GM19035 (cell line): Measurements from ENCODE around the gene ZNF654.
"Not testable (repeated sequence)": the region's sequence is repeated elsewhere in the genome, so short reads cannot be mapped to it uniquely, and the experiment has no call there.

Source experiments
- ATAC-seq: cut with Tn5 transposase; IDR thresholded peaks from one replicate; pipeline ENCODE4 v1.9.1; 2021; ENCODE audit not compliant: unreplicated experiment

The ZNF654 gene

DNA sequence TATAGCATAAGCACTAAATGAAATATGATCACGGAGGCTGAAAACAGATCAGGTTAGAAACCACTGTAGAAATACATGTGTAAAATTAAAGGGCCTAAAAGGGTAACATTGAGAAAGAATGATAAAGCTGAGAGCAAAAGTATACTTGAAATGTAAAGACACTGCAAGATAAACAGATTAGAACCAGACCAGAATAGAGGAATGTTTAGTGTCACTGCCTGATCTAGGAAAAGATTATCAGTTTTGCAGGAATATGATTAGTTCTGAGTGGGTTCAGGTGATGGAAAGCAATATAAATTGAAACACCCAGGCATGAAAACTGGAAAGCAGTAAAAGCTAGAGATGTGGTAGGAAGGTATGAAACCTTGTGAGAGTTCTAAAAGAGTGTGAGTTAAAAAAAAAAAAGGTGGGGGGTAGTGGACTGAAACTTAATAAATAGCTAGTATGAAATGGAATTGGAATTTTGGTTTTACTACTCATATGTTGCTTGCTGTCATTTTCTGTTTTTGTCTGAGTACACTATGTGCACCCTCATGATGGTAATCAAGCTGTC, 74.7 kb downstream of the ZNF654 start:
- ATAC-seq: no peak

DNA sequence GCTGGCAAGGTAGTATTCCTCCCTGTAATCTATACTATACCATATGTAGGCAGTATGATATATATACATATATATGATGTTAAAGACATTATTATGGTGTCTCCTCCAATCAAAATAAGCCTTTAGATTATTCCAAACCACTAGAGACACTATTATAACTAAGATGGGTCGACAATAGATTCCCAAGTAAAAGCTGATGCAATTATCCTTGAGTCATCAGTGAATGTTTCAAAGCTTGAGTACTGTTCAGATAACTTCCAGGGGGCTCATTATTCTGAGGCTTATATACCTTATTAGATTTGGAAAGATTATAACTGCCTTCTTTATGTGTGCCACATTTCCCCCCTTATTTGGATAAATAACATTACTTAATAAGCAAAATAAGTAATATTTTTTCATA, 78.8 kb downstream of the ZNF654 start:
- no peak for ATAC-seq

DNA sequence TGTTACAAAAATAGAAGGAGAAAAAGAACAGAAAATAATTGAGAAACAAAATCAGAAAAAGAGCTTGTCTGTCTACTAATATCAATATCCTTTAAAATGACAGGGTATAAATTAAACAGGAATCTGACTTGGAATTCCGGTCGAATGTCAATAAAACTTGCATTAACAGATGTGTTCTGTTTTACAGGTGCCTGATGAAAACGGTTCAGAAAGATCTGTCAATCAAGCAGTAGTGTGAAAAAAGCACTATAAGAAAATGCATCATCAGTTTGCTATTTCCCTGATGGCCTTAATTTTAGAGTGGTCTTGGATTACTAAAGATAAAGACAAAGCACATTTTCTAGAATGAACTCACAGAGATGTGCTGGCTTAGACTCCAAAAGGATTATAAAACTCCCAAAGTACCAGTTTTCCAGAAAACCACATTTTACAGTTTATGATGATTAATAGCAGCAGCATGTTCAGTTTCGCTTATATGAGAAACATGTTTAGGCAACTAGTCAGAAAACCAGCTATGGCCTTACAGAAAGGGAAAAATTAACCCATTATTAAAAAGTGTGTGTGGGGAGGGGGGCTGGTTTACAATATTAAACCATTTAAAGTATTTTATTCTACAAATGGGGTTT, 82.5 kb downstream of the ZNF654 start:
- no peak for ATAC-seq

DNA sequence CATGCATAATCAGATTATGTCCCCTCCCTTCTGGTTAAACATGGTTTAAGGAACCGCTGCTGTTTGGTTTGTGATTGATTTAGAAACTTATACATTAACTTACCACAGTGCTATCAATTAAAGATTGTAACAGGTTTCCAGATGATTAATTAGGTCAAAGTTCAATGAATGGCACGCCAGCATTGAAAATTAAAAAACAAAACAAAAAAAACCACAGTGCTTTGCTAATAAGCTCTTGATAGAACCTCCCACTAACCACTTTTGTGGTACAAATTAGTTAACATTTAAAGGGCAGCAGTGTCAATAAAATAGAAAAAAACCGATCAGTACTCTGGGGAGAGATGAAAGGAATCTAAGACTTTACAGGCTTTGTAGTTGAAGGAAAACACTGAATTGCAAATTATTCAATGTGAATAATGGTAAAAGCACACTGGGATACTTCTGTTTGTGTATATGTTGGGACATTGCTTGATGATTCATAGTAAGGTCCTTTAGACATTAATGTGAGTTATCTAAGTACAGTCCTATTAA, 83.1 kb downstream of the ZNF654 start:
- no peak for ATAC-seq

DNA sequence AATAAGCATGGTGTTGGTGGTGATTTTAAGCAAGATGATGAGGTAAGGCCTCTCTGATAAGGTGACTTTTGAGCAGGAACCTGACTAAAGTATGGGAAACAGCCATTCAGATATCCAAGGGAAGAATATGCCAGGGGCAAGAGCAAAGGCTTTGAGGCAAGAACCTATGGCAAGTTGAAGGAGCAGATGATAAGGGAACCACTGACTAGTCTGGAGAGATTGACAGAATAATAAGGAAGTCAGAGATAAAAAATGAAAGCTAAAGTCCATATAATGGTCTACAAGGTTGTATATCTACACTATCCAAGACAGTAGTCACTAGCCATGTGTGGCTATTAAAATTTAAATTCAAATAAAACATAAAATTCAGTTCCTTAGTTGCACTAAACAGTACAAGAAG, 88.2 kb downstream of the ZNF654 start:
- no peak for ATAC-seq

DNA sequence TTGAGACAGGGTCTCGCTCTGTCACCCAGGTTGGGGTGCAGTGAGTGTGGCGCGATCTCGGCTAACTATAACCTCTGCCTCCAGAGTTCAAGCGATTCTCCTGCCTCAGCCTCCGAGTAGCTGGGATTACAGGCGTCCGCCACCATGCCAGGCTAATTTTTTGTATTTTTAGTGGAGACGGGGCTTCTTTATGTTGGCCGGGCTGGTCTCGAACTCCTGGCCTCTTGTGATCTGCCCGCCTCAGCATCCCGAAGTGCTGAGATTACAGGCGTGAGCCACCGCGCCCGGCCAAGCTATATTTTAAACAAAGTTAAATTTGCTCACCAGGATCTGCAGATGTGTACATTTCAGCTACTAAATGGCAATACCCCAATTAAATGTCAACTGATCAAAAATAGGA, 89.6 kb downstream of the ZNF654 start:
- ATAC-seq: no peak

DNA sequence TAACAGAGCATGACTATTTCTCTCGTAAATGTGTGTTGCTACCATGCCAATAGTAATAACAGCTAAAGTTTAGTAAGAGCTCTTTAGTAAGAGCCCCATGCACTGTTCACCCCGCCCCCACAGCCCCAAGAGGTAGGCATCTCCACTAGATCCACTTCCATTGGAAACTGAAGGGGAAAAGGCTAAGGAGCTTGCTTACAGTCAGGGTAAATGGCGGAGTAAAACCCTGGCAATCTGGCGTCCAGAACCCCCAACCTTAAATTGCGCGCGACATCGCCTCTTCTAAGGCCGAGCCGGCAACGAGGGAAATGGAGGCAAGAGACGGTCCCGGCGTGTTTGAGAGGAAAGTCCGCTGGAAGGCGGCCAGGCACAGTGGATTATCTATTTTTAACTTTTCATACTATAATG, 90.0 kb downstream of the ZNF654 start:
- ATAC-seq: peak; percentile 14

DNA sequence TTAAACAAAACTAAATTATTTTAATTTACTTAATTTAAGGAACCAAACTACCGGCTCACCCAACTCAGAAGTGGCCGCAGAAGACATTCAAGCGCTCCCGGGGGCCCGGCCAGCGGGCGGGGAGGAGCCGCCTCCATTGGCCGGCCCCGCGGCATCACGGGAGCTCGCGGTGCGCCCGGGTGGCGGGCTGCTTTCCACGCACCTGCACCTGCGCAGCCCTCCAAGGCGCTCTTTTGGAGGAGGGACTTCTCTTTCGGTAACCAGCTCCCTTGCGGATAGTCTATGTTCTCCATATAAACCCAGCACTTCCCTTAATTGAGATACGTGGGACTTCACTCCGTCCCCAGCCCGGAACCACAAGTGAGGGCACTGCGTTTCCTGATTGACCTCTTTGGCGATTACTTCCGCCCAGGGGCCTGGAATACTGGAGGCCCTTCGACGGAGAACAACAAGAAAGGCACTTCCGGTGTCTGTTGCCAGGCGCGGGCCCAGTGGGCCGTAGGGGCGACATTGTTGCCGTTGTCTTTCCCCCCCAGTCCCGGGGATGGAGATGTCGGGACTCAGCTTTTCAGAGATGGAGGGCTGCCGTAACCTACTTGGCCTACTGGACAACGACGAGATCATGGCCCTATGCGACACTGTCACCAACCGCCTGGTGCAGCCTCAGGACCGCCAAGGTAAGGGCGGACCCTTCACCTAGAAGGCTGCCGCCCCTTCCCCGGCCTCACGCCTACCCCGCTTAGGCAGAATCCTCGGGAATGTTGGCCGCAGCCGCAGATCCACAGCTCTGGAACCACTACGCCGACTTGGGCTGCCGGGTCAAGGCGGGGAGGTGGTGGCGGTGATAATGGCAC, 90.7 kb downstream of the ZNF654 start, which contains the start of gene C3orf38:
C3orf38 (plus strand) TSS at position 451 of the 854 bp plus-strand sequence; CDS start at position 545, 94 bp downstream.
- peak; percentile 78 for ATAC-seq

DNA sequence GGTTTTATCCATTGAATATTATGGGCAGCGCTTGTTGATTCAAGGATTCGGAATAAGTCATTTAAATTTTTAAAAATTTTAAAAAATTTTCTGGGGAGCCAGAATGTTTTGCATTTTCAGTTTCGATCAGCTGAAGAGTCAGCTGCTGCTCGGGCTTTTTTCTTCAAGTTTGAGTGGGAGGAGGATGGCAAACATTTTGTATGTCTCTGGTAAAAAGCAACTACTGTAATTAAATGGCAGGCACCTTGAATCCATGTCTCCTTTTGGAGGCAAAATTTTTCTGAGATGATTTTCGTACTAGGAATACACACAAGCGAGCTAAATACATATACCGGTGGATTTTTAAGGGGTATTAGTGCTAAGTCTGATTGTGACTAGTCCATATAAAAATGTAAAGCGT, 91.3 kb downstream of the ZNF654 start:
- ATAC-seq: peak; percentile 33

DNA sequence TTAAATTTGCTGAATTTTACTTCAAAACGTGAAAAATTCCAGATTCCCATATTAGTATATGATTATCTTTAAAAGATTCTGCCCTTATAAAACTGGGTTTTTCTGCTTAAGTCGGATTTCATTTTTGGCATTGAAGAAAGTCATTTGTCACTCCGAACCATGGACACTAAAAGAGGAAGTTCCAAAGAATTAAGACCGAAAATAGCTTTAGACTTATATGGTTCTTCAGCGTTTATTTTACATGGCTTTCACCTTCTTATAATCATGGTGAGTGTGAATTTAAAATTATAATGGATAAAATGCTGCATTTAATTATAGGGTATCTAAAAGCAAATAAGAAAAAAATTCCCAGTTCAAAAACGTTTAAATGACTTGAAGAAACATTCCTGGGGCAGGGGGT, 91.8 kb downstream of the ZNF654 start:
- ATAC-seq: no peak

DNA sequence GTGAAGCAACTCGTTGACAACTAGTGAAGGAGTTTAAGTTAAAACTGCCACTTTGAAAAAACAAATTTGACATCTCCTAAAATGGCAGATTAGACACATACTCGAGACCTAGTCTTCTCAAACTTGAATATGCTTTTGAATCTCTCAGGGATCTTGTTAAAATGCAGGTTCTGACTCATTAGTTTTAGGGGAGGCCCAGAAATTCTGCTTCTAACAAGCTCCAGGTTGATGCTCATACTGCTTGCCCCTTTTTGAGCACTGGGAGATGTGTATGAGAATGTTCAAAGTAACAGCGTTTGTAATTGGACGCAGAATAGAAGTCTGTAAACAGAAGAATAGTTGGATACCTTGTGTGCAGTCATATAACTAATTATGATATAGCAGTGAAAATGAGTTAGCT, 92.3 kb downstream of the ZNF654 start:
- no peak for ATAC-seq

DNA sequence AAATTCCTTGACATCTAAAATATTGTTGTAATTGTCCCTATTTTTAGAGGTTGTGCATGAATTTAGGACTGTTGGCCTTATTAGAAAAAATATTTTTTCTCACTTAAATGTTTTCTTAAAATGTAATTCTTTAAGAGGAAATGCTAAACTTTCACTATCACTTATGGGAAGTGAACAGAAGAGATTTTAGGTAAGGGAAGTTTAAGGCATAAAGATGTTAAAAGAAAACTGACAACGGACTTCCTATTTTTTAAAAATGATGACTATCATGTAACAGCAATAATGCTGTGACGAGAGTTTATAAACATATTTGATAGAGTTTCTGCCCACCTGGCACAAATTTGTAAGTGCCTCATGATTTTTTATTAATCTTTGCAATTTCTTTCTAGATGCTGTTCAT, 93.8 kb downstream of the ZNF654 start:
- ATAC-seq: no peak

DNA sequence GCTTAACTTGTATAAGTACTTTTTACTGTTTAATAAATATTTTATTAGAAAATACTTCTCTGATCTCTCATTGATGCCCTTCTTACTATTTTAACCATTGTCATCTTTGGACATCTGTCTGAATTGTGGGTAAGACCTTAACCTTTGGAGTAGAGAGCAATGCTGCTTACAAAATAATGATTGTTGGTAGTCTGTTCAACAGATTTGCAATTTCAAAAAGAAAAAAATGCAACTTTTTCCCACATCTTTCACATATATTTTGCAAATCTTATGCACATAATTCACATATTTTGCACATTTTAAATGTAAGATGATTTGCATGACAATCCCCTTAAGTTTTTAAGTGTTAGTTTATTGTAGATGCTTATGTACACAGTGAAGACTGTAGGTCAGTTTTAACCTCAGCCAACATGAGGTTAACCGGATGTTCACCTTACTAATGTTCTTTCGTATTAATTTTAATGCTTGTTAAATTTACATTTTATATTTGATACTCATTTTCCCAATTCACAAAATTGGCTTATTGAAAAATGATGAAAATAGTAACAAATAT, 107.4 kb downstream of the ZNF654 start:
- no peak for ATAC-seq

DNA sequence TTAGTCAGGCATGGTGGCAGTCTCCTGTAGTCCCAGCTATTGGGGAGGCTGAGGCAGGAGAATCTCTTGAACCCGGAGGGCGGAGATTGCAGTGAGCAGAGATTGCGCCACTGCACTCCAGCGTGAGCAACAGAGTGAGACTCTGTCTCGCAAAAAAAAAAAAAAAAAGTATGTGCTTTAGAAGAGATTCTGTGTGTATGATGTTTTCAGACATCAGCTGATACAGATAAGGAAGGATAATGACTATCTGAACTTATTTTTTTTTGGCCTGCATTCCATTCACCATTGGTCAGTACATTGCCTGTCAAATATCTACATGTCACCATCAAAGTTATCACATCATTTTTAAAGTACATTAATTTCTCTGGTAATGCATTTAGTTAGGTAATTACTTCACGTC, 108.1 kb downstream of the ZNF654 start:
- no peak for ATAC-seq

DNA sequence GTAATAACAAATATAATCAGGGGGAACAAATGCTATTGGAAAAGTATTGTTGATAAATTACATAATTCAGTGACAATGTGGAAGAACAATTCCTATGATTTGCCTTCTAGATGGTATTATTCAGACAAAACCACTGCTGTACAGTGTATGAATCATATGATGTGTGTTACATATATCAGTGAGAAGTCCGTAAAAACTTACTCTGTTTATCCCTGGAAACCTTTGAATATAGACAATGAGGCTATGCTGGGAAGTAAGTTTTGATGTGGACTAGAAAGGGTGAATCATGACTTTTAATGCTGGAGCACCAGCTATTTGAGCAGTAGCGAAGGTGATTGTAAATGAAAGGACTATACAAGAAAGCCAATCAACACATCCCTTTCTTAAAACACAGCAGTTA, 108.6 kb downstream of the ZNF654 start:
- ATAC-seq: no peak

DNA sequence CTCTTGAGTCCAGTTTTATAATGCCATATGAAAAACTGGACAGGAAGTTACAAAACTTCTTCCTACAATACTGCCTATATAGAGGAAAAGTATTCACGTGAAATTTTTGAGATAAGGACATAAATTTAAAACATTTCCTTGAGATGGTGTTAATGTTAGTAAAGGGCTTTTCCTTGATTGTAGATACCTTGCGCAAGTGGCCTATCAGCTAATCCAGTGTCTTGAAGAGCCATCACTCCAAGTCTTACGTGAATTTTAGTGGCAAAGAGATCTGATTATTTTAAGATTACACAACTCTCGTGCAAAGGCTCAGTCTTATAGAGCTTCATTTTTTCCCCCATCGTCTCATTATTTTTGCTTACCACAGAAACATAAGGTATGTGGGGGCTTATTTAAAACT, 109.1 kb downstream of the ZNF654 start:
- no peak for ATAC-seq

DNA sequence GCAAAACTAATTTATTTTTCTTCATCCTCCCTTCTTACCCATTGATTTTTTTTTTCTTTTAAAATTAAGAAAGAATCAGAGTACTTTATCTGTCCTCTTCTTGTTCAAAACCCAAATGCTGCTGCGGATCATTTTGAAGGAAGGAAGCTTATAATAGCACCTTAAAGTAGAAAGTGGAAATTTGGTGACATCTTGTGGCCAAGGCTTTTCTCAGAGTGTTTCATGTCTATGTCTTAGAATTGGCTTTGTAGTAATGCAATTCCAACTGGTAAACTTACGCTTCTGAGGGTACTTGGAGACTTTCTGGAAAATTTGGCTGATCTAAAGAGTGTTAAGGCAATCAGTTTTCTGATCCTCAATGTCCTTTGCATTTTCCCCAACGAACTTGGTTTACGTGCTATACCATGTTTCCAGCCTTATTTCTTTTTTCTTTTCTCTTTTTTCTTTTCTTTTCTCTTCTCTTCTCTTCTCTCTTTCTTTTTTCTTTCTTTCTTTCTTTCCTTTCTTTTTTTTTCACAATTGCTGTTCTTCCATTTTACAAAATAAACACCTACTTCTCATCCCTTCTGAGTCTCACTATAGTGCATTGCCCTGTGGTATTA, 121.4 kb downstream of the ZNF654 start:
- peak; percentile 98 for ATAC-seq

DNA sequence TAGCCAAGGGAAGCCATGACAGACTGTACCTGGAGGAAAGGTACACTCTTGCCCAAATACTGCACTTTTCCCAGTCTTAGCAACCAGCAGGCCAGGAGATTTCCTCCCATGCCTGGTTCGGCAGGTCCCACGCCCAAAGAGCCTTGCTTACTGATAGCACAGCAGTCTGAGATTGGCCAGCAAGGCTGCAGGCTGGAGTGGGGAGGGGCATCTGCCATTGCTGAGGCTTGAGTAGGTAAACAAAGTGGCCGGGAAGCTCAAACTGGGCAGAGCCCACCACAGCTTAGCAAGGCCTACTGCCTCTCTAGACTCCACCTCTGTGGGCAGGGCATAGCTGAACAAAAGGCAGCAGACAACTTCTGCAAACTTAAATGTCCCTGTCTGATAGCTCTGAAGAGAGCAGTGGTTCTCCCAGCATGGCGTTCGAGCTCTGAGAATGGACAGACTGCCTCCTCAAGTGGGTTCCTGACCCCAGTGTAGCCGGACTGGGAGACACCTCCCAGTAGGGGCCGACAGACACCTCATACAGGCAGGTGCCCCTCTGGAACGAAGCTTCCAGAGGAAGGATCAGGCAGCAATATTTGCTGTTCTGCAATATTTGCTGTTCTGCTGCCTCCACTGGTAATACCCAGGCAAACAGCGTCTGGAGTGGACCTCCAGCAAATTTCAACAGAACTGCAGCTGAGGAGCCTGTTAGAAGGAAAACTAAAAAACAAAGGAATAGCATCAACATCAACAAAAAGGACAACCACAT, 123.3 kb downstream of the ZNF654 start:
- not testable (repeated sequence) for ATAC-seq

DNA sequence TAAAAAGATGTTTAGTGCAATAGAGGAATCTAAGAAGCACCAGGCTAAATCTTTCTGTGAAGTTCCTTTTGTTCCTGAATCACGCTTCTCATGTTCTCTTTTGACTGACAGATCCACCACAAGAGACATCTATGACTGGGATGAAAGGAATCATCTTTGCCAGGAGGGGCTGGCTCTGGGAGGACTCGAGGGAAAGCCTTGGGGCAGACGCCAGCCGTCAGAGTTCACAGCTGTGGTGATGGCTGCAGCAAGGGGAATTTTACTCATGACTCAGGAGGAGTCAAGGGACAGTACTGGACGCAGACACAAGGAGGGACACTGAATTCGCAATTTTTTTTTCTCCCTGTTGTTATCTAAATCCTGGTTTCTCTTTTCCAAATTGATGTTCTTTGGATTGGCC, 129.4 kb downstream of the ZNF654 start:
- no peak for ATAC-seq

DNA sequence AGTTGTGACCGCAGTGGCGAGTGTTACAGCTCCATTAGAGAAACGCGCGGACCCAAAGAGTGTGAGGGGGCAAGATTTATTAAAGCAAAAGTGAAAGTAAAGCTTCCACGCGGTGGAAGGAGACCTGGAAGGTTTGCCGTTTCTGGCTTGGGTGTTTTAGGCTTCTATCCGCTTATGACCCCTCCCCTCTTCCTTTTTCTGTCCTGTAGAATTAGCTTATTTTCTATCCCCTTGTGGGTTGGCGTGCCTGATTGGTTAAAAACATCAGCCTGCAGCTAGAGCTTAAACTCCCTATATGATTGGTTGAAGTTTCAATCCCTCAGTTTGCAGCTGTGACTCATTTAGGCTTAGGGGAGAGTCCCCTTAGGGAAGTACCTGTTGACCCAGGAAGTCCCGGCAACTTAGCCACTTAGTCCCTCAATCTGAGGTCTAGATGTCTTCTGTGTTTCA, 130.3 kb downstream of the ZNF654 start:
- ATAC-seq: peak; percentile 96
